MM.1S (cell line): Measurements from ENCODE around the gene MPZL3.

ENCODE experiments used
- EZH2phosphoT487 ChIP-seq: fragments of 300-600 bp; sonication (generic); IDR thresholded peaks from 2 replicates; pipeline ENCODE4 v1.6.1; 2018; ENCODE audit warnings: antibody characterized with exemption, low read length
- TF ChIP-seq, protein P1 (sequence below): fragments of 300-600 bp; sonication (generic); IDR thresholded peaks from 2 replicates; pipeline ENCODE4 v1.5.1; 2016; ENCODE audit warnings: antibody characterized with exemption, low read length, mixed read lengths

DNA sequence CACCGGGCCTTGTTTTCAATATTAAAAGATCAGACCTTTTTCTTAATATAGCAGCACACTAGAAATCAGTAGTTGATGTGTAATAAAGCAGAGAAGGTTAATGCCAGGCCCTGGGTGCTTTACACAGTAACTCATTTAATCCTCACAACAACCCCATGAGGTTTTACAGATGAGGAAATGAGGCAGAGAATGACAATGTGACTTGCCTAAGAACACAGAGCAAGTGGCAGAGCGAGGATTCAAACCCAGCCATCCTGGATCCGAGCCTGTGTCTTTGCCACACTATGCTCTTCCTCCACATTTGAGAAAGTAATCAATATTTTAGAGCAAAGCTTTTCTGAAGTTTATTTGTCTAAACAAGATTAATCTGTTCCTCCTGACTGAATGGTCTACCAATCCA, 34.6 kb downstream of the MPZL3 start:
- TF ChIP-seq, protein P1, sequence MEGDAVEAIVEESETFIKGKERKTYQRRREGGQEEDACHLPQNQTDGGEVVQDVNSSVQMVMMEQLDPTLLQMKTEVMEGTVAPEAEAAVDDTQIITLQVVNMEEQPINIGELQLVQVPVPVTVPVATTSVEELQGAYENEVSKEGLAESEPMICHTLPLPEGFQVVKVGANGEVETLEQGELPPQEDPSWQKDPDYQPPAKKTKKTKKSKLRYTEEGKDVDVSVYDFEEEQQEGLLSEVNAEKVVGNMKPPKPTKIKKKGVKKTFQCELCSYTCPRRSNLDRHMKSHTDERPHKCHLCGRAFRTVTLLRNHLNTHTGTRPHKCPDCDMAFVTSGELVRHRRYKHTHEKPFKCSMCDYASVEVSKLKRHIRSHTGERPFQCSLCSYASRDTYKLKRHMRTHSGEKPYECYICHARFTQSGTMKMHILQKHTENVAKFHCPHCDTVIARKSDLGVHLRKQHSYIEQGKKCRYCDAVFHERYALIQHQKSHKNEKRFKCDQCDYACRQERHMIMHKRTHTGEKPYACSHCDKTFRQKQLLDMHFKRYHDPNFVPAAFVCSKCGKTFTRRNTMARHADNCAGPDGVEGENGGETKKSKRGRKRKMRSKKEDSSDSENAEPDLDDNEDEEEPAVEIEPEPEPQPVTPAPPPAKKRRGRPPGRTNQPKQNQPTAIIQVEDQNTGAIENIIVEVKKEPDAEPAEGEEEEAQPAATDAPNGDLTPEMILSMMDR, result no peak
- no peak for TF ChIP-seq EZH2phosphoT487
